Endothelial cell of umbilical vein (primary cell): ENCODE data around the gene GPN1. TPM values are rescaled to one million over a fixed set of nuclear protein-coding genes. Genes with fewer than 3 reads are reported as not detected.

Experiments
- BruUV-seq: library from RNA; stranded (reverse); fragments of 400-500 nt; replicated peaks from 2 replicates; lab custom pipeline; 2021; lab: Mats Ljungman, UMichigan
- CTCF ChIA-PET: fragments of 300-600, 350-600 bp; sonication (Branson Sonifier 250); formaldehyde crosslinking; loops from one replicate; lab custom pipeline; 2021; ENCODE audit warnings: antibody characterized with exemption, inconsistent platforms; lab: Charles Lee
- POLR2A ChIA-PET: fragments of 300-600, 350-600 bp; sonication (Branson Sonifier 250); formaldehyde crosslinking; loops from one replicate; lab custom pipeline; 2021; ENCODE audit warnings: antibody characterized with exemption, inconsistent platforms; lab: Charles Lee
- DNase-seq: peaks from one replicate; pipeline ENCODE4 v3.0.0-alpha.2; 2011; ENCODE audit warnings: low read depth, low spot score
- FAIRE-seq: peaks from 2 replicates; lab custom pipeline; 2011; peaks lifted over from hg19 to GRCh38; lab: Jason Lieb, UNC
- H2AFZ ChIP-seq: 2 replicates; pipeline ENCODE4 v1.6.0; 2012; ENCODE audit warnings: low read depth, low read length, control low read depth, inconsistent platforms
- H3K27ac ChIP-seq: 2 replicates; pipeline ENCODE4 v1.5.1; 2011; ENCODE audit warnings: low read depth, mild to moderate bottlenecking, control low read depth, low read length, moderate library complexity; ENCODE audit not compliant: insufficient read depth
- H3K27me3 ChIP-seq, 2 experiments: 2 replicates each; pipeline versions ENCODE4 v1.6.0 to v1.6.1; 2011; ENCODE audit warnings: low read length in 2 of 2, mixed read lengths in 1 of 2; ENCODE audit not compliant: control insufficient read depth in 2 of 2, insufficient read depth in 2 of 2
- H3K36me3 ChIP-seq, 2 experiments: 2 replicates in 1 of 2; 3 replicates in 1 of 2; pipeline ENCODE4 v1.5.1; 2011; ENCODE audit warnings: low read length in 2 of 2, mild to moderate bottlenecking in 1 of 2, moderate library complexity in 1 of 2; ENCODE audit not compliant: control insufficient read depth in 2 of 2, insufficient read depth in 2 of 2; ENCODE audit errors: extremely low read depth in 1 of 2
- H3K4me1 ChIP-seq: 3 replicates; pipeline ENCODE4 v1.5.1; 2011; ENCODE audit warnings: mild to moderate bottlenecking, low read length; ENCODE audit not compliant: control insufficient read depth, insufficient read depth; ENCODE audit errors: extremely low read depth
- H3K4me2 ChIP-seq: 2 replicates; pipeline ENCODE4 v1.6.1; 2011; ENCODE audit warnings: low read length, control low read depth, mixed read lengths; ENCODE audit not compliant: insufficient read depth
- H3K4me3 ChIP-seq, 3 experiments: fragments of 200-600 bp in 1 of 3; sonication (generic), shearing (Covaris generic) in 1 of 3; replicated peaks in 1 of 3; 2 replicates each; pipeline ENCODE4 v1.5.1; 2011 to 2016; ENCODE audit warnings: control low read depth in 3 of 3, low read length in 3 of 3, mild to moderate bottlenecking in 2 of 3, inconsistent platforms in 1 of 3, low read depth in 1 of 3, moderate library complexity in 1 of 3; ENCODE audit not compliant: insufficient read depth in 1 of 3
- H3K79me2 ChIP-seq: 2 replicates; pipeline ENCODE4 v1.6.0; 2012; ENCODE audit warnings: low read length, inconsistent platforms; ENCODE audit not compliant: control insufficient read depth, insufficient read depth
- H3K9ac ChIP-seq: replicated peaks from 2 replicates; pipeline ENCODE3; 2011; ENCODE audit warnings: low read length, control low read depth; ENCODE audit not compliant: insufficient read depth; ENCODE audit errors: extremely low read depth
- H3K9me1 ChIP-seq: replicated peaks from 3 replicates; pipeline ENCODE4 v1.6.0; 2011; ENCODE audit warnings: mild to moderate bottlenecking, low read length; ENCODE audit not compliant: control insufficient read depth, insufficient read depth; ENCODE audit errors: extremely low read depth
- H3K9me3 ChIP-seq: replicated peaks from 2 replicates; pipeline ENCODE4 v1.5.1; 2012; ENCODE audit warnings: low read length, inconsistent platforms; ENCODE audit not compliant: control insufficient read depth, insufficient read depth
- H4K20me1 ChIP-seq: replicated peaks from 2 replicates; pipeline ENCODE3; 2011; ENCODE audit warnings: mild to moderate bottlenecking, low read length; ENCODE audit not compliant: control insufficient read depth, insufficient read depth; ENCODE audit errors: extremely low read depth
- CTCF ChIP-seq, 2 donors: IDR thresholded peaks; 1 replicate in 1 of 2; 2 replicates in 1 of 2; pipeline ENCODE4 v1.5.1; 2011; ENCODE audit warnings: low read length in 2 of 2, mild to moderate bottlenecking in 2 of 2, moderate library complexity in 2 of 2, control low read depth in 1 of 2, inconsistent platforms in 1 of 2, low read depth in 1 of 2; ENCODE audit not compliant: insufficient read depth in 1 of 2; ENCODE audit errors: extremely low read depth in 1 of 2
- EZH2 ChIP-seq: IDR thresholded peaks from 2 replicates; pipeline ENCODE4 v1.6.1; 2012; ENCODE audit warnings: borderline replicate concordance, low read depth, mild to moderate bottlenecking, moderate library complexity, low read length, inconsistent platforms; ENCODE audit not compliant: severe bottlenecking
- FOS ChIP-seq: IDR thresholded peaks from 2 replicates; pipeline ENCODE4 v1.6.1; 2011; ENCODE audit warnings: mild to moderate bottlenecking, low read length, moderate library complexity, borderline replicate concordance; ENCODE audit not compliant: insufficient read depth
- GATA2 ChIP-seq: IDR thresholded peaks from 2 replicates; pipeline ENCODE4 v1.7.0; 2011; ENCODE audit warnings: low read depth, mild to moderate bottlenecking, moderate library complexity, mixed read lengths, low read length; ENCODE audit not compliant: insufficient read length, insufficient read depth
- JUN ChIP-seq: IDR thresholded peaks from 2 replicates; pipeline ENCODE4 v1.6.1; 2011; ENCODE audit warnings: borderline replicate concordance, low read depth; ENCODE audit not compliant: insufficient read length, insufficient read depth
- MAX ChIP-seq: IDR thresholded peaks from 2 replicates; pipeline ENCODE4 v1.6.1; 2011; ENCODE audit not compliant: insufficient read depth, insufficient read length
- MYC ChIP-seq: IDR thresholded peaks from one replicate; pipeline ENCODE4 v1.6.1; 2011; ENCODE audit warnings: mild to moderate bottlenecking, low read depth, low read length
- POLR2A ChIP-seq: IDR thresholded peaks from 2 replicates; pipeline ENCODE4 v1.6.1; 2012; ENCODE audit warnings: low read depth, mild to moderate bottlenecking, control low read depth, low read length
- POLR2AphosphoS5 ChIP-seq: IDR thresholded peaks from 2 replicates; pipeline ENCODE4 v1.6.1; 2012; ENCODE audit warnings: low read depth, mild to moderate bottlenecking, control low read depth, low read length, moderate library complexity; ENCODE audit not compliant: insufficient read depth
- dilution Hi-C: fragments of 300-500 bp; cut with MboI; formaldehyde crosslinking; loops from one replicate; pipeline ENCODE4 v1.15.0; 2019; ENCODE audit warnings: low sequenced_read_pairs; ENCODE audit not compliant: extremely low pct_ligation_motif_present
- intact Hi-C: fragments of 100-400 bp; cut with micrococcal nuclease; formaldehyde crosslinking; loops from one replicate; pipeline ENCODE4 v1.10.0; 2022
- polyA plus RNA-seq, 4 experiments: library from polyadenylated mRNA; depleted of rRNA in 3 of 4; stranded (reverse) in 3 of 4; unstranded in 1 of 4; fragments of >200 nt; gene quantifications; 2 replicates each; pipeline versions ENCODE4 v1.2.1 to v1.2.3, GENCODE V29; 2011 to 2012; ENCODE audit warnings: missing spikeins in 1 of 4
- total RNA-seq: library from RNA; stranded (reverse); gene quantifications from 2 replicates; pipeline ENCODE4 v1.2.3, GENCODE V29; 2021

The GPN1 gene
- total and polyA plus RNA-seq, 2 donors (not counting 3 experiments of a cell fraction or from before 2014, with no cell fraction given) = 35.4 to 45.5 TPM

DNA sequence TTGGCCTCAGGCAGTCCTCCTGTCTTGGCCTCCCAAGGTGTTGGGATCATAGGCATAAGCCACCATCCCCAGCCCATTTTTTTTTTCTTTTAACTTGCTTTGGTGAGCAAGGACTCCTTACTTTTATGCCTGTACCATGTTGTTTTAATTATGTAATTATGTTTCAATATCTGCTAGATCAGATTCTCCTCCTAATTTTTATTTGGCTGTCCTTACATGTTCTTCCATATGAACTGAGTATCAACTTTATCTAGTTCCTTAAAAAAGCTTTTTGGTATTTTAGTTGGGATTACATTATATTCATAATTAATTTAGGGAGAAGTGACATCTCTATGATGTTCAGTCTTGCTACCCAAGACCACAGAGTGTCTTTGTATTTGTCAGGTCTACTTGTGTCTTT lies 16.3 kb downstream of the GPN1 start:
- Histone ChIP-seq H3K4me3 (no peak overlapping the region), H3K9ac (no peak overlapping the region), H3K36me3 (peaks cover 13 to 14% of the 10 kb centered on the region in 2 experiments), H3K27ac (no peak overlapping the region), H3K79me2 (no peaks in the 10 kb centered on the region), H3K9me3 (no peaks in the 10 kb centered on the region), H4K20me1 (no peaks in the 10 kb centered on the region), H3K4me1 (no peaks in the 10 kb centered on the region), H3K4me2 (no peak overlapping the region), H3K9me1 (no peaks in the 10 kb centered on the region), H2AFZ (no peak overlapping the region), H3K27me3 (no peaks in the 10 kb centered on the region)
- intact Hi-C loops = no loop called here
- BruUV-seq = no TSS peak
- dilution Hi-C loops = no loop called here
- CTCF ChIA-PET = interaction anchor here (1.2 to 2.6 kb wide), 2 partner anchors 38 to 183 kb away, joined by 3 to 10 read pairs; no protein-coding TSS in a partner anchor
- DNase-seq (no peak), FAIRE-seq (no peak)
- TF ChIP-seq GATA2 = no peak
- no peak for TF ChIP-seq CTCF (IDR thresholded peaks at IDR 0.05; ENCODE audit: extremely low read depth in 1 of 2, insufficient read depth in 1 of 2, low read depth in 1 of 2, low read length in 2 of 2)
- TF ChIP-seq EZH2 = no peak
- TF ChIP-seq POLR2AphosphoS5 = no peak
- no peak for TF ChIP-seq POLR2A
- TF ChIP-seq MYC = no peak
- no peak for TF ChIP-seq JUN
- no peak for TF ChIP-seq FOS
- TF ChIP-seq MAX = no peak
- POLR2A ChIA-PET = interaction anchor here (0.7 kb wide), 1 partner anchor 206 kb away, joined by 3 read pairs; no protein-coding TSS in a partner anchor
